ENCODE measurements around the gene ZNF76. TPM values are rescaled to one million over a fixed set of nuclear protein-coding genes. Genes with fewer than 3 reads are reported as not detected.
A peak's percentile ranks its signal among the peaks of the same experiment; 100 is the strongest.

ZNF76 gene
- total and polyA plus RNA-seq, 8 donors, result 15.1 to 92.0 (median 25.3) TPM

GRCh38 chr6:35310265-35310831 is 50.8 kb downstream of the ZNF76 start:
- intact Hi-C loops (cut with DNase I; ENCODE audit: low total_unique reads), result no loop called here
- TF ChIP-seq EP300 (IDR thresholded peaks at IDR 0.05) (no peak), POLR2A (IDR thresholded peaks at IDR 0.05) (no peak), POLR2AphosphoS5 (IDR thresholded peaks at IDR 0.05) (no peak)
- TF ChIP-seq, protein P1, sequence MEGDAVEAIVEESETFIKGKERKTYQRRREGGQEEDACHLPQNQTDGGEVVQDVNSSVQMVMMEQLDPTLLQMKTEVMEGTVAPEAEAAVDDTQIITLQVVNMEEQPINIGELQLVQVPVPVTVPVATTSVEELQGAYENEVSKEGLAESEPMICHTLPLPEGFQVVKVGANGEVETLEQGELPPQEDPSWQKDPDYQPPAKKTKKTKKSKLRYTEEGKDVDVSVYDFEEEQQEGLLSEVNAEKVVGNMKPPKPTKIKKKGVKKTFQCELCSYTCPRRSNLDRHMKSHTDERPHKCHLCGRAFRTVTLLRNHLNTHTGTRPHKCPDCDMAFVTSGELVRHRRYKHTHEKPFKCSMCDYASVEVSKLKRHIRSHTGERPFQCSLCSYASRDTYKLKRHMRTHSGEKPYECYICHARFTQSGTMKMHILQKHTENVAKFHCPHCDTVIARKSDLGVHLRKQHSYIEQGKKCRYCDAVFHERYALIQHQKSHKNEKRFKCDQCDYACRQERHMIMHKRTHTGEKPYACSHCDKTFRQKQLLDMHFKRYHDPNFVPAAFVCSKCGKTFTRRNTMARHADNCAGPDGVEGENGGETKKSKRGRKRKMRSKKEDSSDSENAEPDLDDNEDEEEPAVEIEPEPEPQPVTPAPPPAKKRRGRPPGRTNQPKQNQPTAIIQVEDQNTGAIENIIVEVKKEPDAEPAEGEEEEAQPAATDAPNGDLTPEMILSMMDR (IDR thresholded peaks at IDR 0.05), result no peak
- H3K4me1 ChIP-seq, result peaks cover 0 to 32% (median 2%) of the 10 kb centered on the region in 4 donors
- WGBS, 5 donors, result 77 to 86% (median 82%) methylated on average over 6 of the region's 6 CpGs
- DNase-seq, result no peak
- H3K36me3 ChIP-seq, result peaks cover 0 to 3% (median 1%) of the 10 kb centered on the region in 4 donors
- no peak overlapping the region for H3K4me3 ChIP-seq
- H3K27me3 ChIP-seq, result no peaks in the 10 kb centered on the region
- H3K9me3 ChIP-seq, result no peaks in the 10 kb centered on the region
- H3K27ac ChIP-seq, result peak overlapping the region in 3 of 5 donors; percentile 16 to 70 (median 37)

DNA sequence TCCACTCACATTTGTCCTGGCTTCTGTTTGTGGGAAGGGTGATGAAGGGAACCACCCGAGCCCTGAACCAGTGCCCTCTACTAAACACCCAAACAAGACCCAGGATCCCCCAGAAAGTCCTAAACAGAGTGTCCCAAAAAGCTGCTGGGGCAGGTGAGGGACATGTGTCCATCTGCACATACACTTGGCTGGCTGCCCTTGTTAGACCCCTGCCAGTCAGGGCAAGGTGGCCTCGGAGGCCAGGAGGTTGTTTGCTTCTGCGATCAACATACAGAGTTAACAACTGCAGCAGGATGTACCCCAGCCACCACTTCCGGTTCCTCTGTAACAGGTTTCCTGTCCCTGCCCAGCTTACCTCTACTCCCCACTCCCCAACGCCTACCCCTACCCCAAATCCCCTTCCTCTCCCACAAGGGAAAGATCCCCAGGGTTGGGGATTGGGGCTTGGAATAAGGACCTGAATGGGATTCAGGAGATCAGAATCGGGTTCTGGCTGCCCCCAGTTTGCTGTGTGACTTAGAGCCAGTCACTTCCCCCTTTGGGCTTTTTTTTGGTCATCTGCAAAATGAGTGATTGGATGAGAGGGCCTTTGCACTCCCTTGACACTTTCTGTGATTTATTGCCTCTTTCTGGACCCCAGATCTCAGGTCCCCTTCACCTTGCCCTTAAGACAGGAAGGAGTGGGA is 52.0 kb downstream of the ZNF76 start:
- peaks cover 0 to 32% (median 2%) of the 10 kb centered on the region in 4 donors for H3K4me1 ChIP-seq
- no peak for TF ChIP-seq POLR2AphosphoS5 (IDR thresholded peaks at IDR 0.05)
- no peak for TF ChIP-seq POLR2A (IDR thresholded peaks at IDR 0.05)
- TF ChIP-seq EP300 (IDR thresholded peaks at IDR 0.05), result no peak
- TF ChIP-seq, protein P1 (IDR thresholded peaks at IDR 0.05), result no peak
- intact Hi-C loops (cut with DNase I; ENCODE audit: low total_unique reads), result no loop called here
- H3K9me3 ChIP-seq, result no peaks in the 10 kb centered on the region
- DNase-seq, result peak in 1 of 2 donors; percentile 50
- H3K27me3 ChIP-seq, result no peaks in the 10 kb centered on the region
- H3K4me3 ChIP-seq, result no peak overlapping the region
- peak overlapping the region; percentile 4 to 70 (median 46) for H3K27ac ChIP-seq
- WGBS, 5 donors, result 51 to 77% (median 68%) methylated on average over 6 of the region's 6 CpGs
- peaks cover 0 to 3% (median 1%) of the 10 kb centered on the region in 4 donors for H3K36me3 ChIP-seq

- intact Hi-C loops (cut with DNase I; ENCODE audit: low total_unique reads), result no loop called here
- no peaks in the 10 kb centered on the region for H3K27me3 ChIP-seq
- TF ChIP-seq, protein P1 (IDR thresholded peaks at IDR 0.05), result no peak
- no peak for TF ChIP-seq POLR2AphosphoS5 (IDR thresholded peaks at IDR 0.05)
- no peak for TF ChIP-seq POLR2A (IDR thresholded peaks at IDR 0.05)
- TF ChIP-seq EP300 (IDR thresholded peaks at IDR 0.05), result no peak
- 86 to 92% (median 92%) methylated on average over 17 to 19 of the region's 19 CpGs for WGBS, 5 donors
- H3K27ac ChIP-seq, result peak overlapping the region in 4 of 5 donors; percentile 37 to 70 (median 58)
- no peak for DNase-seq
- H3K9me3 ChIP-seq, result no peaks in the 10 kb centered on the region
- H3K36me3 ChIP-seq, result peaks cover 0 to 3% (median 1%) of the 10 kb centered on the region in 4 donors
- H3K4me1 ChIP-seq, result peaks cover 0 to 32% (median 2%) of the 10 kb centered on the region in 4 donors
- H3K4me3 ChIP-seq, result no peak overlapping the region
Observed at GRCh38 chr6:35312076-35312800, 52.7 kb downstream of the ZNF76 start.

DNA sequence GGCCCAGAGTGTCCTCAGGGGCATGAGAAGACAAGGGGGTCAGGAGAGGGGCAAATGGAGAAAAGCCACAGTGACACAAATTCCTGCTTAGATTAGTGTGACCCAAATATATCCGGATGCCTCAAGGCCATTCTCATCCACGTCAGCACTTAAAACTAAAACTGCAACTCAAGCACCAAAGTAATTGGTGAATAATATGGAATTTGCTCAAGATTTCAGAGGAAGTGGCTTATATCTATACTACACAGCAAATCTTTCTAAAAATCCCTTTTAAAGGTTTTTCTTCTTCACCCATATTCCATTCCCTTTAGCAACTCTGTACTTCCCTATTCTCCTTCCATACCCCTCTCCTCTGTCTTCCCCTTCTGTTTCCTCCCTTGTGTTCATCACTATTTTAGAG is 53.3 kb downstream of the ZNF76 start:
- H3K4me1 ChIP-seq, result peaks cover 0 to 37% (median 5%) of the 10 kb centered on the region in 4 donors
- no peak overlapping the region for H3K4me3 ChIP-seq
- 43 to 70% (median 48%) methylated on average over 2 of the region's 2 CpGs for WGBS, 5 donors
- intact Hi-C loops (cut with DNase I; ENCODE audit: low total_unique reads), result no loop called here
- H3K27ac ChIP-seq, result peak overlapping the region in 4 of 5 donors; percentile 37 to 70 (median 58)
- no peak for DNase-seq
- TF ChIP-seq POLR2AphosphoS5 (IDR thresholded peaks at IDR 0.05) (no peak), POLR2A (IDR thresholded peaks at IDR 0.05) (no peak), EP300 (IDR thresholded peaks at IDR 0.05) (no peak)
- TF ChIP-seq, protein P1 (IDR thresholded peaks at IDR 0.05), result no peak
- peaks cover 0 to 6% (median 2%) of the 10 kb centered on the region in 4 donors for H3K36me3 ChIP-seq
- H3K9me3 ChIP-seq, result no peaks in the 10 kb centered on the region
- no peaks in the 10 kb centered on the region for H3K27me3 ChIP-seq

All from stomach (tissue), 9 donors.